Progenitor cell of endocrine pancreas (in vitro differentiated cells): ENCODE data around the gene TMEM44. TPM values are rescaled to one million over a fixed set of nuclear protein-coding genes. Genes with fewer than 3 reads are reported as not detected.

Experiments used
- DNase-seq: peaks from one replicate; pipeline ENCODE4 v3.0.0; 2021; ENCODE audit warnings: low spot score; ENCODE audit not compliant: unreplicated experiment
- H3K27ac Mint-ChIP-seq: 2 replicates; pipeline ENCODE4 v1.8.0; 2021; ENCODE audit warnings: mild to moderate bottlenecking, moderate library complexity, mixed read lengths
- H3K27me3 Mint-ChIP-seq: 2 replicates; pipeline ENCODE4 v1.8.0; 2021; ENCODE audit warnings: mixed read lengths
- H3K36me3 Mint-ChIP-seq: 2 replicates; pipeline ENCODE4 v1.8.0; 2022; ENCODE audit warnings: mixed read lengths; ENCODE audit not compliant: insufficient read depth
- H3K4me1 Mint-ChIP-seq: 2 replicates; pipeline ENCODE4 v1.8.0; 2021; ENCODE audit warnings: low read depth, mixed read lengths
- H3K4me3 Mint-ChIP-seq: 2 replicates; pipeline ENCODE4 v1.8.0; 2021; ENCODE audit warnings: low read depth, mild to moderate bottlenecking, moderate library complexity, mixed read lengths
- H3K9me3 Mint-ChIP-seq: 2 replicates; pipeline ENCODE4 v1.8.0; 2021; ENCODE audit warnings: low read depth, mixed read lengths
- total RNA-seq: library from RNA; stranded (reverse); gene quantifications from 2 replicates; pipeline ENCODE4 v1.2.1, GENCODE V29; 2021
- TF ChIP-seq, protein P1 (sequence below): fragments of 200-600 bp; sonication (generic); IDR thresholded peaks from one replicate; pipeline ENCODE4 v1.5.0; 2021; ENCODE audit warnings: antibody characterized with exemption, mild to moderate bottlenecking; ENCODE audit not compliant: unreplicated experiment

The TMEM44 gene
- total RNA-seq, 1 donor from 2014 or later: 44.7 TPM

DNA sequence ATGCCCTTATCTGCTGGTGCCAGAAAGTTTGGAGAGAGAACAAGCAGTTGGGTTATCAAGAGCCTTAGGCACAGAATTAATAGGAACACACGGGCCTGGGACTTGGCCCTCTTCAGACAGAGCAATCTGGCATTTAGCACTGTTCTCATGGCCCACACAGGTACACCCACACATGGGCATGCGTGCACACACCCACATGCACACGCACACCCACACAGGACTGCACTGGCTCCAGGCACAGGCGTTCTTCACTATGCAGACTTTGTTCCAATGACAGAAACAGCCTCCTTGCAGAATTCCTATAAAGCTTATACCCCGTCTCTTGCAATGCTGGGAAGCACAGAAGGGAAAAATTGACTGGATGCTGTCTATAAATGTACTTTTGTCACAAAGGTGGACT is 36.3 kb downstream of the TMEM44 start:
- peaks cover 11% of the 10 kb centered on the region for H3K36me3 Mint-ChIP-seq
- no peak overlapping the region for H3K4me3 Mint-ChIP-seq
- H3K27me3 Mint-ChIP-seq: no peaks in the 10 kb centered on the region
- no peak for DNase-seq
- no peaks in the 10 kb centered on the region for H3K9me3 Mint-ChIP-seq
- H3K27ac Mint-ChIP-seq: no peak overlapping the region
- peaks cover 3% of the 10 kb centered on the region for H3K4me1 Mint-ChIP-seq
- TF ChIP-seq, protein P1, sequence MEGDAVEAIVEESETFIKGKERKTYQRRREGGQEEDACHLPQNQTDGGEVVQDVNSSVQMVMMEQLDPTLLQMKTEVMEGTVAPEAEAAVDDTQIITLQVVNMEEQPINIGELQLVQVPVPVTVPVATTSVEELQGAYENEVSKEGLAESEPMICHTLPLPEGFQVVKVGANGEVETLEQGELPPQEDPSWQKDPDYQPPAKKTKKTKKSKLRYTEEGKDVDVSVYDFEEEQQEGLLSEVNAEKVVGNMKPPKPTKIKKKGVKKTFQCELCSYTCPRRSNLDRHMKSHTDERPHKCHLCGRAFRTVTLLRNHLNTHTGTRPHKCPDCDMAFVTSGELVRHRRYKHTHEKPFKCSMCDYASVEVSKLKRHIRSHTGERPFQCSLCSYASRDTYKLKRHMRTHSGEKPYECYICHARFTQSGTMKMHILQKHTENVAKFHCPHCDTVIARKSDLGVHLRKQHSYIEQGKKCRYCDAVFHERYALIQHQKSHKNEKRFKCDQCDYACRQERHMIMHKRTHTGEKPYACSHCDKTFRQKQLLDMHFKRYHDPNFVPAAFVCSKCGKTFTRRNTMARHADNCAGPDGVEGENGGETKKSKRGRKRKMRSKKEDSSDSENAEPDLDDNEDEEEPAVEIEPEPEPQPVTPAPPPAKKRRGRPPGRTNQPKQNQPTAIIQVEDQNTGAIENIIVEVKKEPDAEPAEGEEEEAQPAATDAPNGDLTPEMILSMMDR: no peak

GRCh38 chr3:194592798-194593752 is 40.1 kb downstream of the TMEM44 start:
- Mint-ChIP-seq H3K4me1 (peaks cover 2% of the 10 kb centered on the region), H3K27ac (no peak overlapping the region), H3K36me3 (no peaks in the 10 kb centered on the region), H3K27me3 (no peaks in the 10 kb centered on the region), H3K9me3 (no peaks in the 10 kb centered on the region), H3K4me3 (no peak overlapping the region)
- DNase-seq: no peak
- TF ChIP-seq, protein P1: no peak

DNA sequence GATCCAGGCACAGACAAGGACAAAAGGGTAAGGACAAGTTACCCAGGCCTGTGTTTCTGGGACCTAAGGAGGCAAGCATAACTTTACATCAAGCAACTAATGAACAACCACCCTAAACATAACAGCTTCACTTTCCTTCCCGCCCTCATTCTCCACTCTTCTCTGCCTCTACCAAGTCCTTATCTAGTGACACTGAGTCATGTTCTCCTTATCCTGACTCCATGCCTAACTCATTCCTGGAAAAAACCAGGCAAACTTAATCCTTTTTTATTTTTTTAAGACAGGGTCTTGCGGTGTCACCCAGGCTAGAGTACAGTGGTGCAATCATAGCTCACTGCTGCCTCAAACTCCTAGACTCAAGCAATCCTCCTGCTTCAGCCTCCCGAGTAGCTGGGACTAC is 44.5 kb downstream of the TMEM44 start:
- Mint-ChIP-seq H3K27me3 (no peaks in the 10 kb centered on the region), H3K9me3 (no peaks in the 10 kb centered on the region), H3K4me3 (no peak overlapping the region), H3K27ac (peak overlapping the region; percentile 56), H3K36me3 (peaks cover 6% of the 10 kb centered on the region), H3K4me1 (peaks cover 15% of the 10 kb centered on the region)
- no peak for DNase-seq
- TF ChIP-seq, protein P1: no peak

DNA sequence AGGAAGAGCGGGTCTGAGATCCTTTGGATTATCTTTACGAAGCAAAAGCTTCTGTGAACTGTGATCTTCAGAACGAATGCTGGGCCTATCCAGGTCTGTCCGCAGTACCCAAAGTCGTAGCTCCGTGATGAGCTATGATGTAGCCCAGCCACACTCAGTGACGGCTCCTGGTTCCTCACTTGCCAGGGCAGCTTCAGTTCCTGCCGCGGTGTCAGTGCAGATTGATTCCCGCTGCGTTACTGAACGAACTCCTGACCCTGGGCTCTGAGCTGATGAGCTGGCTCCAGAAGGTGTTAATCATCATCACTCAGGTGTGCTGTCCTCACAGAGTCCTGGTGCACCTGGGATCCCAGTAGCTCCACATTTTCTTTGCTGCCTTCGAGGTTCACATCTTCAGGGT is 45.0 kb downstream of the TMEM44 start:
- H3K4me3 Mint-ChIP-seq: no peak overlapping the region
- peaks cover 15% of the 10 kb centered on the region for H3K4me1 Mint-ChIP-seq
- no peak for DNase-seq
- peaks cover 6% of the 10 kb centered on the region for H3K36me3 Mint-ChIP-seq
- no peaks in the 10 kb centered on the region for H3K9me3 Mint-ChIP-seq
- TF ChIP-seq, protein P1: no peak
- no peaks in the 10 kb centered on the region for H3K27me3 Mint-ChIP-seq
- no peak overlapping the region for H3K27ac Mint-ChIP-seq

DNA sequence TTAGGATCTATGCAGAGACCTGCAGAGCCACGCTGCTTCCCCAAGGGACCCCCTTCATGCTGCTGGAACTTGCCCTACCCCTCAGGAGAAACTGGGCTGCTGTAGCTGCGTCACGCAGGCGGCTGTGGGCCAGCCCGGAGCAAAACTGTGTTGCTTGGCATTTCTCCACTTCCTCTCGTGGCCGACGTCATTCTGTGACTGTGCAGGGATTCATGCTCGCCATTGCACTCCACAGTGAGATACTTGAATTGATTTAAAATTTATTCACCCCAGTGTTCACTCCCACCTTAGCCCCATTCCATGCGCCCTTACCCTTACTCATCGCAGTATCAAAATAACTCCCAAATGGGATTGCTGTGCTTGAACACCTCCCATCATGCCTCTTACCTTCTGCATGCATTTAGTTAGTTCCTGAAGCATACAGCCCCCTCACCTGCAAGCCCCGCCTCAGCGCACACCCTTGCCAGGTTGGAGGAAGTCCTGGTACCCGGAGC is 45.7 kb downstream of the TMEM44 start:
- Mint-ChIP-seq H3K9me3 (no peaks in the 10 kb centered on the region), H3K27me3 (no peaks in the 10 kb centered on the region), H3K4me1 (peaks cover 15% of the 10 kb centered on the region), H3K4me3 (no peak overlapping the region), H3K36me3 (peaks cover 6% of the 10 kb centered on the region), H3K27ac (peak overlapping the region; percentile 84)
- no peak for DNase-seq
- TF ChIP-seq, protein P1: no peak
